HG03060 (cell line): ENCODE data around the gene TARBP1.
"Not testable (repeated sequence)": the region's sequence is repeated elsewhere in the genome, so short reads cannot be mapped to it uniquely, and the experiment has no call there.

Source experiments
- ATAC-seq: cut with Tn5 transposase; IDR thresholded peaks from one replicate; pipeline ENCODE4 v1.9.1; 2021; ENCODE audit warnings: low read depth, moderate number of reproducible peaks; ENCODE audit not compliant: unreplicated experiment

Gene TARBP1

DNA sequence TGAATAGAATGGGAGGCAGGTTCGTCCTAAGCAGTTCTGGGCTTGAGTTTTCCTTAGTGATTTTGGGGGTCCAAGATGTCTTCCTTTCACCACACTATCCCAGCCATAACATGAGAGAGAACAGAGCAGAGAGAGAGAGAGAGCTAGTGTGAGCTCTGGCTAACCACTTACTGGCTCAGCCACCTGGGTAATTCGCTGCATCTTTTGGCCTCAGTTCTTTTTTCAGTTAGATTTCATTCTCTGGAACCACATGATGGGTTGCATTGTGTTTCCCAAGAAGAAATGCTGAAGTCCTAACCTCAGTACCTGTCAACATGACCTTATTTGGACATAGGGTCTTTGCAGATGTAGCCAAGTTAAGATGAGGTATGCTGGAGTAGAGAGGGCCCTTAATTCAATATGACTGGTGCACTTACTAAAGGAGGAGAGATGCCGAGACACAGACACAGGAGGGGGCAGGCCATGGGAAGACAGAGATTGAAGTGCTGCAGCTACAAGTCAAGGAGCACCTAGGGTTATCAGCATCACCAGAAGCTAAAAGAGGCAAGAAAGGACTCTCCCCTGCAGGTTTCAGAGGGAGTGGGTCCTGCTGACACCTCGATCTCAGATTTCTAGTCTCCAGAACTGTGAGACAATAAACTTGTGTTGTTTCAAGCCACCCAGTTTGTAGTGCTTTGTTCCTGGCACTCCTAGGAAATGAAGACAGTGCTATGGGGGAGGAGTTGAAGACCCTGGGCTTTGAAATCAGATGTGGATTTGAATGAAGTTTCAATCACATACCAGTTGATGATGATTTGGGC is 26.2 kb upstream of the TARBP1 start:
- ATAC-seq, result no peak

DNA sequence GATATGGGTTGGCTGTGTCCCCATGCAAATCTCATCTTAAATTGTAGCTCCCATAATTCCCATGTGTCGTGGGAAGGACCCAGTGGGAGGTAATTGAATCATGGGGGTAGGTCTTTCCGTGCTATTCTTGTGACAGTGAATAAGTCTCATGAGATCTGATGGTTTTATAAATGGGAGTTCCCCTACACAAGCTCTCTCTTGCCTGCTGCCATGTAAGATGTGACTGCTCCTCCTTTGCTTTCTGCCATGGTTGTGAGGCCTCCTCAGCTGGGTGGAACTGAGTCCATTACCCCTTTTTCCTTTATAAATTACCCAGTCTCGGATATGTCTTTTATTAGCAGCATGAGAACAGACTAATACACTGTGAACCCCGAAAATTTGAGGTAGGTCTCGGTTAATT is 25.3 kb upstream of the TARBP1 start:
- not testable (repeated sequence) for ATAC-seq

DNA sequence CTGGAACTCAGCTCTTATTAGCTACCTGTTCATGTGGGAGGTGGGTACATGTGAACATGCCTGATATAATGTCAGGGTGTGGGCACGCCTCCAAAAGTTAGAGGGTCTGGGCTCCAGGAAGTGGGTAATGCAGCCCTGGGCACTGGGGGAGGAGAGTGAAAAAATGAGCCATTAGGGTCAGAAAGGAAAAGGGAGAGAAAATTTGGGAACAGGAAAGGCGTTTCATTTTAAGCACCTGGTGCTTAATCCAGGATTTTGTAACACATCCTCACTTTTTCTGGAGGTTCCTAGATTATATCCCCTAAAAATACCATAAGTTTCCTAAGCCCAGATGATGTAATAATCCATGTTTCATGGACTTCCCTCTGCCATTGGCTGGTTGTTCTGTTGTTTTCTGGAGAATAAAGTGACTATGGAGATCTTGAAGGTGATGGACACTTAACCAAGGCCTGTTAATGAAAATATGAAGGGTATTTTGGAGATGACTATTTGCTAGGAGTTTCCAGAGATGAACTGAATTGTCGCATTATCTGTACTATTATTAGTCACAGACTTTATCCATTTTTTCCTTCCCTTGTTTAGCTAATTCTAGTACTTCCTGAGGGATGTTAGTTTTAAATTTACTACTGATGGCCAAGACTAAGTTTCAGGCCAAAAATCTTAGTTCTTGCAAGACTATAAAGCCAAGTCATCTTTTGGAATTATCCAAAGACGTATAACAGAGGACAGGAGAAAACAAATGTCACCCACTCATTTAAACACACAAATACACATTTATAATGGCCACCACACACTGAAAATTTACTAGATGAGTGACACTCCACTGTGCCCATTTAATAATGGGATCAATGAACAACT is 24.4 kb upstream of the TARBP1 start:
- ATAC-seq, result no peak

DNA sequence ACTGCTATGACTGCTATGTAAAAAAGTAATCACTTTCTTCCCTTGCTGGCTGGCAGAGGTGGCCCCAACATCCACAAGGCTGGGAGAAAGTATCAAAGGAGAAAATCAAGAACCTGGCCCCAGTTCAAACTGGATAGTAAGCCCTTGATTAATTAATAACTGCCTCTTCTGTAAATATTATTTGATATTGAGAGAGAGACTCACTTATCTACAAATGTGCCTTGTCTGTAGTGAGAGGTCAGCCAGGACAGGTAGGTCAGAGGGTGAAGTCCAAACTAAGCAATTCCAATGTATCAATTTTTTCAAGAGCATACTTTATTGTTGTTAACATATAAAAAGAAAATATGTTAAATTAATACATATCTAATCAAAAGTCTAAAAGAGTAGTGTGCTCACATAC is 23.8 kb upstream of the TARBP1 start:
- ATAC-seq, result no peak

DNA sequence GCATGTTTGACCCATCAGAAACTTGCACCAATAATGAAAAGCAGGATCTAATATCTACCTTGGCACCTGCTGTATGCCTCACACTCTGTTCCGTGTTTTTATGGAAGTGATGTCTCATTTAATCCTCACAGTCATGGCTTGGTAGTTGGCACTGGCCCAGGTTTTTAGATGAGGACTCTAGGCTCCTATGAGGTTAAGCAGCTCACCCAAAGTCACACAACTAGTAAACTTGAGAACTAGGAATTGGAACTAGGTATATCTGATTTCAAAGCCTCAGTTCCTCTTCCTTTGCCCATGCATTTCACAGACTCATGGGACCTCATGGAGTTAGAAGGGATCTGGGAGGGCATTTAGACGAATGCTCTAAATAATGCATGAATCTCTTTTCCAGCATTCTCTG is 21.3 kb upstream of the TARBP1 start:
- ATAC-seq, result no peak

DNA sequence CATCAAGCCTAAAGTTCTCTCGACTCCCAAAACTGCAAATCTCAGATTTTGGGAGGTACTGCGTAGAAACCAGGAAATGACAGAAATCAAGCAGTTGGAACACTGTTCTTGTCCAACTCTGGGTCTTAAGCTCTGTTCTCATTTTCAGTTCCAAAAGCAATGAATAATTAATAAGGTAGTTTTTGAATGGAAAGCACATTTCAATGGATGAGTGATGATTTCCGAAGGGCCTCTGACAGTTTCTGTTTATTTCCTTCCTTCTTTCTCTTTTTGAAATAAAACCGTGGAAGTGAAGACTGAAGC is 20.9 kb upstream of the TARBP1 start:
- no peak for ATAC-seq

DNA sequence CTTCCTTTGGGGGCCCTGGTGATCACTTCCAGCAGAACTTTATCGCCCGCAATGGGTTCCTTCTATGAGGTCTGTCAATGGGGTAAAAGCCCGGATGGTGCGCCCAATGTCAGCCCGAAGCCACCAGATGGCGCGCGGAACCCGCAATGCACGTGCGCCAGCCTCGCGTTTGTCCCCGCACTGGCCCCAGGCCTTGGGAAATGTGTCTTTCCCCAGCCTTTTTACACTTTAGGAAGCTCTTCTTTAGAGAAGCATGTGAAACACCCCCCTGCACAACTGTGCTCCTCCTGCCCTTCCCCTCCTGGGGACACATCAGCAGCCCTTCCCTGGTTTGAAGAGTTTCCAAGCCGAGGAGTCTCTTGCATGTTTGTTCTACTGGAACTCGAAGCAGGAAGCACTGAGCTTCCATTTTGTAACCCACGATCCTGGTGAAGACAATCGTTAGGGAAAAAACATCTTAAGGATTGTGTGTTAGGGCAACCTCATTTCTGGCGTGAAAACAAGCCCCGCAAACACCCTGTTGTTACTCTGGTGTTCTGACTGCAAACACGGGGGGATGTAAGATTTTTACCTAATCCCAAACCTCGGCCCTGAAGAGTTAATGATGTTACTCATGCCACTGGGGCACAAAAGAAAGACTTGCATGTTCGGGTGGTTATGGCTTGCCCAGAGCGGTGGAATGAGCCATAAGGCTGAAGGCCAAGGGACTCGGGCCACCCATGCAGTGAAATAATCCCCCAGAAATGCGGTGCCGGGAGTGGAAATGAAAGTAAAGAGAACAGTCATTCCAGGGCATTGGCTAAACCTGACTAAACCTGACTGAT is 20.4 kb upstream of the TARBP1 start:
- ATAC-seq, result no peak

DNA sequence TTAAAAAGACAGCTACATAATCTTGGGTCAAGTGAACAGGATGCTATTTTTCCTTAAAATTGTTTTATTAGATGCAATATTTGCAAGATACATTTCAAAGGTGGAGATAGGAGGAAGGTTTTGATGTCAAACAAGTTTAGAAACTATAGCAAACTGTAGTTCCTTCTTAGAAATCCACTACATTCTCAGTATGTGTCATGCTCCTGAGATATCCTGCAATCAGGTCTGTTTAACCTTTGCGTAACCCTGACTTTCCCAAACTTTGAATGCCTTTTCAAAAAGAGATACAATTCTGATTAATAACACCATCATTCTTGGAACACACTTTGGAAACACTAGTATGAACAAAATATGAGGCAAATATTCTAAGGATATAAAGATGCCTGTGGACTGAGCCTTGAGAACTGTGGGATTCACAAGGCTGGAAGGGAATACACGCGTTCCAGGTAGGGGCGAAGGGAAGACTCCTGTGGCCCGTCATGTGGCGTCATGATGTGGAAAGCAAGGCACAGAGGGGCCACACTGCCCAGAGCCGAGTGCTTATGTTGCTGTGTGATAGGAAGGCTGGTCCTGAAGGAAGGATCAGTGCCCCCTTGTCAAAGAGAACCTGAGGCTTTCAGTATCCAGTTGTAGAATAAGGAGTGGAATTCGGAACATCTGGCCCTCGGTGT is 19.6 kb upstream of the TARBP1 start:
- no peak for ATAC-seq

DNA sequence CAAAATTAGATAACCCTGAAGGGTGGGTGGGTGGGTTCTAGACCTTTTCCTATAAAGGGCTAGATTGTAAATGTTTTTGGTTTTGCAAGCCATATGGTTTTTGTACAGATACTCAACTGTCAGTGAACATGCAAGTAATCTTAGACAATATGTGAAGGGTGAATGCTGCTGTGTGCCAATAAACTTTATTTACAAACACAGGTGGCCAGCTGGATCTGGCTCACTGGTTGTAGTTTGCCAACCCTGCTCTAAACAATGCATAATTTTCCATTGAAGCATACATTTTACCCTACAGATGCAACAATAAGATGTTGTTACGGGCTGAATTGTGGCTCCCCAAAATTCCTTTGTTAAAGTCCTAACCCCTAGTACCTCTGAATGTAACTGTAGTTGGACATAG is 18.6 kb upstream of the TARBP1 start:
- ATAC-seq, result no peak

DNA sequence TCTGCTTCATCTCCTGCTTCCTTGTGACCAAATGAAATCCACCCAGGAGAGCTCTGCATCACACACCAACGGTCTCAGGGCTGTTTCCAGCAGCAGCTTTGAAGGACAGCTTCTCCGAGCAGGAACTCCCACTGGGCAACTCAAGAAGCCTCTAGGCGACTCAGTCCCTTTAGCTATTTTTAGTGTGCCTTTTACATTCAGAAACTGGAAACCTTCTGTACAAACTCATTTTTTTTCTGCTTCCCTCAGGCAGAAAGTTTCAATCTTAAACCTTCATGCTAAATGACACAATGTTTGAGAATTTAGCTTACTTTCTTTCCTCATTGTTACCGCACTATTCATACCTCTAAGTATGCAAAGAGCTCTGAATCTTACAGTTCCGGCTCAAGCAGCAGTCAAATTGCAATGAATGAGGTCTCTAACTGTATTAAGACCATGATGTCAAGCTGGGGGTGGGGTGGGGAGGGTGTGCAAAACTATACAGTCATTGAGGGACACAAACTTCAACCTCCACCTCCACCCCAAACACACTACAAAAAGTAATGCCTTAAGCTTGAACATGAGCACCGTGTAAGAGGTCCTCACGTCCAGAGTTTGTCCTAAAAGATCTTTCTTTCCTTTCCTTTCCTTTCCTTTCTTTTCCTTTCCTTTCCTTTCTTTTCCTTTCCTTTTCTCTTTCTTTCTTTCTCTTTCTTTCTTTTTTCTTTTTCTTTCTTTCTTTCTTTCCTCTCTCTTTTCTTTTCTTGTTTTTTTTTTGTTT is 16.4 kb upstream of the TARBP1 start:
- ATAC-seq, result peak; percentile 61

DNA sequence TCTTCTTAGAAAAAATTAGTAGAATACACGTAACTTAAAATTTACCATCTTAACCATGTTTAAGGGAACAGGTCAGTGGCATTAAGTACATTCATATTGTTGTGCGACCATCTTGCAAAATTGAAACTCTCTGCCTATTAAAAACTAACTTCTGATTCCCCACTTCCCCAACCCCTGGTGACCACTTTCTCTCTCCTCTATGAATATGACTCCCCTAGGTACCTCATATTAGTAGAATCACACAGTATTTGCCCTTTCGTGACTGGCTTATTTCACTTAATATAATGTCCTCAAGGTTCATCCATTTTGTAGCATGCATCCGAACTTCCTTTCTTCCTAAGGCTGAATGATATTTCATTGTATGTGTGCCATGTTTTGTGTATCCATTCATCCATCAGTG is 15.1 kb upstream of the TARBP1 start:
- ATAC-seq, result no peak

DNA sequence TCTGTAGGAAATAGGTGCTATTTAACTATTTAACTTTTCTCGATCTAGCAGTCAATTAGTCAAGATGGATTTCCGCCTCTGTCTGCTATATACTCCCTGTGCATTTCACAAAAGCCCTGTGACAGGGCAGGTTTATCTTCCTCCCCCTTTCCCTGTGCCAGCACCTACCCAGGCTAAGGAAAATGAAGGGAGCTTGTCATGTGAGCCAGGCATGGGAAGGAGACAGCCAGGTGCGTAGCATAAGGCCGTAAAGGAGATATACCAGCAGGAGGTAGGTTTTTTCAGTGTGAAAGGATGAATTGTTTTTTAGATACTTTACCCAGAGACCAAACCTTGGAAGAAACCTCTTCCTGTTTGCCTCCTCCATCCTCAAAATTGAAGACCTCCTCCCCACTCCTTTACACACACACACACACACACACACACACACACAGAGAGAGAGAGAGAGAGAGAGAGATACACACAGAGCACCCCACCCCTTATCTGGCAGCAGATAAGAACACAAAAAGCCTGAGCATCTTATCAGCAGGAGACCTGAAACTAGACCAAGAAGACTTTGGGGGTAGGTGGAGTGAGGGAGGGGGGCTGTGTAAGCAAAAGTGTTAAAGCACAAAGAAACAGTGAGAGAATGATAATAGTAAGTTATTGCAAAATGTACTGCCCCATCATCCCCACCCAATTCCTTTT is 12.0 kb upstream of the TARBP1 start:
- no peak for ATAC-seq

DNA sequence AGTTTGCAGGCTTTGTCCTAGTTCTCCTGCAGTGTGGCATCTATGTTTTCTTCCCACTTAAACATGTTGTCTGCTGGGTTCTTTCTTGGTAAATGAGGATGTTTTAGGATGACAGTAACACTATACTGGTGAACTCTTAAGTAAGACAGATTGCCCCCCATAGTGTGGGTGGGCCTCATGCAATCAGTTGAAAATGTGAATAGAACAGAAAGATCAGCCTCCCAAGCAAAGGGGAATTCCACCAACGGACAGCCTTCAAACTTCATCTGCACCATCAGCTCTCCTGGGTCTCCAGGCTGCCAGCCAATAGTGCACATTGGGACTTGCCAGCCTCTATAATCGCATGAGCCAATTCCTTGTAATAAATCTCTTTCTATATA is 10.7 kb upstream of the TARBP1 start:
- no peak for ATAC-seq

DNA sequence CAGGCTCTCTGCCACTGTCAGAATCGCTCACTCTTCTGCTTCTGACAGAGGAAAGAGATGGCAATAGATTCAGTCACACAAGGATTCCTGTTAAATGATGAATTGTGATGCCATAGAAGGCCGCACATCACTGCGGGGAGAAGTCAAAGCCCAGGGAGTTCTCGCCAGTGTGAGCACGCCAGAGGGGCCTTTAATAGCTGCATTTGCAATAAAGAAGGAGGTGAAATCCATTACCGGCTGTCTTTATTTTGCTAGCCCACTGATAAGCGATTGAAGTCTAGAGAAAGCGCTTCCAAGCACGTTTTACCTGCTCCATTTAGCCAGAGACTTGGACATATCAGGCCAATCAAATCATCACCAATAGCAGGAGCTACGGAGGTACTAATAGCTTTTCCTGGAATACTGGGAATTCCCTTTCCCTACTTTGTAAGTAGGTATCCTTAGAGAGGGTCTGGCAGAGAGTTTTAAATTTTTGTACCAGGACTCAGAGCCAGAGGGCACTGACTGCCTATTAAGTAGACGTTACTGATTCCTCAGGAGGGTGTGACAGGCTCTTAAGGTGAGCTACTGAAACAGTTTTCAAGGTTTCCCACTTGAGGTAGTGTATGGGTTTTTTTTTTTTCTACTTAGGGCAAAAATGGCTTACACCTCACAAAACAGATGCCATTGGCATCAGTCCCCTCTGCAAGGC is 10.2 kb upstream of the TARBP1 start:
- no peak for ATAC-seq

DNA sequence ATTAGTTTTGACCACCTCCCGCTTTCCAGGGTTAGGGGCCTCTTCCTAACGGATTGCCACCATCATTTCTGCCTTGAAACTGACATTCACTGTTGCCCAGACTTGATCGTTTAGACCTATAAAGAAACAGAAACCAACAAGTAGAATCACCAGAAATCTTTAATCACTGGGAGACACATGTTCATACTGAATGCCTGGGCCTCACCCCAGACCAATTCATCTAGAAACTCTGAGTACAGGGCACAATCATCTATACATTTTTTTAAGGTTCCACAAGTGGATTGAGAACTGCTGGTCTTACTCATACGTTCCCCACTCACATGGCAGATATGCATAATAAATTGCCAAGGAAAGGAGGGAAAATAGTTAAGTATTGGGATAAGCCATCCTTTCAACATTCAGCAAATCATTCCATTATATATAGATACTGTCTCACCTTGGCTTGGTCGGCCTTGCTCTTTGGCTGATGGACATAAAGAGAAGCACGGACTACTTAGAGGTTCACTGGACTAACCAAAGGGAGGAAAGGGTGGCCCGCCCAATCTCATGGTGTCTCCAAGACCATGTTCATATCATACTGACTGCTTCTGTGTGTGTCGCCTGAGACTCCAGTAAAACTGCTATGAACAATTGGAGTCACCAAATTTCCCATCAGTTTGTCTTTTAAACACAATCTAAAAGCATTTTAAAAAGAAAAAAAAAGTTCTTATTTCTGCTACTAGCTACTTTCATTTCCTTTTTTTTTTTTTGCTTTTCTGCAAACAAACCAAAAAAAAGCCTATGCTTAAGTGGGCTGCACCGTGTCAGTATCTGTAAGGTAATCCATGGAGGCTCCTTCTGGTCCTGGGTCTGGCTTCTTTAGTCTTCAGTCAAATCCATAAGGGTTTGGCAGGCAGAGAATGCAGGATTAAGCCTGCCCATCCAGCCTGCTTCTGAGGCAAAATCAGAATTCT is 9.4 kb upstream of the TARBP1 start:
- ATAC-seq, result no peak

DNA sequence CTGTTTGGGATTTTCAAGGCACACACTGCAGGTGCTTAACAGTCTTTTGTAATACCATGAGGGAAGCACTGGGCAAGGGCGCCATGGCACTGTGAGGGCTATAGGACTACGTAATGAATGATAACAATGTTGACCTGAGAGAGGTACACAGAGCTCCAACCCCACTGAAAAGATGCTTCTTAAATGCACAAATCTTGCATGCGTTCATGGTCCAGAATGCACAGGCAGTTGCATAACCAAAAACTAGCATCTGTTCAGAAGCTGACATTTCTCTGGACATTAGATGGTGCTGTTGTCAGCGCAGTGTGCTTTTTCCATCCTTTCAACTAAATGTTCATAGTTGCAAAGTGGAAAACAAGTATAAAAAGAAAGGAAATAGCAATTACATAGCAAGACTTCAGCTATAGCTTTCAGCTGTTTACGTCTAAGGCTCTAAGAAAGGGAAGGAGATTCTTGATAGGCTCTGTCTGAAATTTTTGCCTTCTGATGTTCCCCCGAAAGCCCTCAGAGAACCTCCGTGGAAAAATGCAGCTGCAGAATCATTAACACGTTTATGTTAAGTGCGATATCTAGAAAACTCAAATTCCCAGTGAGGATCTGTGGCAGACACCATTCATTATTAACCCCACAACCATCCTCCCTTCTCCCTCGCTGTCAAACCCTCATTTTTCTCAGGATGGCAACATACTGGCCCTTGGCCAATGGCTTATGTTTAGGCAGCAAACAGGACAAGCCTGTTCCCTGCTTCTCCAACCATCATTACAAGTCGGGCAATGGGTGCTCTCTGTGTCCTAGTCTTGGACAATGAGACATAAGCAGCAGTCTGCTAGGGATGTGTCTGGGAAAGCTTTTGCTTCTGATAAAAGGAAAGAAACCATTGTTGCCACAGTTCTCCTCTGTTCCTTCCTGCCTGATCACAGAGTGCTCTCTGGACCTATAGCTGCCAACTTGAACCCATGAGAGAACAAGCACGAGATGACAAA is 8.2 kb upstream of the TARBP1 start:
- no peak for ATAC-seq
